GM12865 (cell line): ENCODE measurements around the gene TNS4.

Source experiments
- DNase-seq: peaks from one replicate; pipeline ENCODE4 v3.0.0; 2010; ENCODE audit warnings: low read depth
- H3K4me3 ChIP-seq: 2 replicates; pipeline ENCODE4 v1.5.1; 2011; ENCODE audit warnings: mild to moderate bottlenecking, low read depth, low read length, control low read depth
- TF ChIP-seq, protein P1 (sequence below): IDR thresholded peaks from 2 replicates; pipeline ENCODE4 v1.5.1; 2011; ENCODE audit warnings: low read length, control low read depth, low read depth, inconsistent platforms; ENCODE audit not compliant: insufficient read depth; ENCODE audit errors: missing control alignments

The TNS4 gene

DNA sequence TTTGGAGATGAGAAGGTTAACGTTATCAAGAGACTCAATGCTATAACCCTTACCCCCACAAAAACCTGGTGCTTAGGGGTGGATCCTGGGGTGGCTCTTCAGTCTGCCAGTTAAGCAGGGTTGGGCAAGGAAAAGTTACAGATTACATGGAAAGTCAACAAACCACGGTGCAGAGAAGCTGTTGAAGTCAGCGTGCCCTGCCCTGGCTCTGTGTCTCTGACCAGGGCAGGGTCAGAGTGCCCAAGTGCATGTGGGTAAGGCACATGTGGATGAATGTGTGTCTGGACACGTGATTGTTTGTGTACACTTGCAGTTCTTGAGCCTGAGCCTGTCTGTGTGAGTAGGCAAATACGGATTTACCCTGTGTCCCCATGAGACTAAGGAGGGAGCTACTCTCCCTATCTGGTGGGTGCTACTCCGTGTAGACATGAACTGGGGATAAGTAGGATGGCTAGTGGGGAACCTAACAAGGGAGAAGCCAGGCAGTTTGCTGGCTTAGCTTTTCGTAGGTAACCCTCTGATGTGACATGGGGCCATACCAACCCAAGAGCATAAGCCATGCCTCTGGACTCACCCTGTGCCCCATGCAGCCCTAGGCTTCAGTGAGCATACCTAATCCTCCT, 52.7 kb downstream of the TNS4 start:
- H3K4me3 ChIP-seq = no peak overlapping the region
- no peak for DNase-seq
- TF ChIP-seq, protein P1, sequence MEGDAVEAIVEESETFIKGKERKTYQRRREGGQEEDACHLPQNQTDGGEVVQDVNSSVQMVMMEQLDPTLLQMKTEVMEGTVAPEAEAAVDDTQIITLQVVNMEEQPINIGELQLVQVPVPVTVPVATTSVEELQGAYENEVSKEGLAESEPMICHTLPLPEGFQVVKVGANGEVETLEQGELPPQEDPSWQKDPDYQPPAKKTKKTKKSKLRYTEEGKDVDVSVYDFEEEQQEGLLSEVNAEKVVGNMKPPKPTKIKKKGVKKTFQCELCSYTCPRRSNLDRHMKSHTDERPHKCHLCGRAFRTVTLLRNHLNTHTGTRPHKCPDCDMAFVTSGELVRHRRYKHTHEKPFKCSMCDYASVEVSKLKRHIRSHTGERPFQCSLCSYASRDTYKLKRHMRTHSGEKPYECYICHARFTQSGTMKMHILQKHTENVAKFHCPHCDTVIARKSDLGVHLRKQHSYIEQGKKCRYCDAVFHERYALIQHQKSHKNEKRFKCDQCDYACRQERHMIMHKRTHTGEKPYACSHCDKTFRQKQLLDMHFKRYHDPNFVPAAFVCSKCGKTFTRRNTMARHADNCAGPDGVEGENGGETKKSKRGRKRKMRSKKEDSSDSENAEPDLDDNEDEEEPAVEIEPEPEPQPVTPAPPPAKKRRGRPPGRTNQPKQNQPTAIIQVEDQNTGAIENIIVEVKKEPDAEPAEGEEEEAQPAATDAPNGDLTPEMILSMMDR = no peak

DNA sequence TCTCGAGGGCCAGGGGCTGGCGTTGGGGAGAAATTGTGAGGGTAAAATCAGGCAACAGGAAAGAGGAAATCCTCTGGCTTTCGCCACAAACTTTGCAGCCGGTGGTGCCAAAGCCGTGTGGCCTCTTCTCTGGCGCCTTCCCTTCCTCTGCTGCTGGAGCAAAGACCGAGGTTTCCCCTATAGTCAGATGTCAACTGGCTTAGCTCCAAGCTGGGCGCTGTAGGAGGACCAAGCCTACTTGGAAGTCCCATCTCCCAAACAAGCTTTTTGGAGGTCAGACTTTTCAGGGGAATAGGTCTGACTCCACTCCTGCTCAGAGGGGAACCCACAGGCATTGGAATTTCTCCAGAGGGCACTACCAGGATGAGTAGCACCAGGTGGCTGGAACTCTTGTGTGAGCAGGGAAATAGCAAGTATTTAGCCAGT, 53.2 kb downstream of the TNS4 start:
- no peak for DNase-seq
- no peak overlapping the region for H3K4me3 ChIP-seq

GRCh38 chr17:40447806-40448205, 53.6 kb downstream of the TNS4 start:
- no peak overlapping the region for H3K4me3 ChIP-seq
- TF ChIP-seq, protein P1 = no peak
- no peak for DNase-seq

More for the DNA sequence above, 53.2 kb downstream of the TNS4 start:
- TF ChIP-seq, protein P1 = no peak

GRCh38 chr17:40447148-40447644, 54.2 kb downstream of the TNS4 start:
- TF ChIP-seq, protein P1 = no peak
- no peak overlapping the region for H3K4me3 ChIP-seq
- DNase-seq = no peak

DNA sequence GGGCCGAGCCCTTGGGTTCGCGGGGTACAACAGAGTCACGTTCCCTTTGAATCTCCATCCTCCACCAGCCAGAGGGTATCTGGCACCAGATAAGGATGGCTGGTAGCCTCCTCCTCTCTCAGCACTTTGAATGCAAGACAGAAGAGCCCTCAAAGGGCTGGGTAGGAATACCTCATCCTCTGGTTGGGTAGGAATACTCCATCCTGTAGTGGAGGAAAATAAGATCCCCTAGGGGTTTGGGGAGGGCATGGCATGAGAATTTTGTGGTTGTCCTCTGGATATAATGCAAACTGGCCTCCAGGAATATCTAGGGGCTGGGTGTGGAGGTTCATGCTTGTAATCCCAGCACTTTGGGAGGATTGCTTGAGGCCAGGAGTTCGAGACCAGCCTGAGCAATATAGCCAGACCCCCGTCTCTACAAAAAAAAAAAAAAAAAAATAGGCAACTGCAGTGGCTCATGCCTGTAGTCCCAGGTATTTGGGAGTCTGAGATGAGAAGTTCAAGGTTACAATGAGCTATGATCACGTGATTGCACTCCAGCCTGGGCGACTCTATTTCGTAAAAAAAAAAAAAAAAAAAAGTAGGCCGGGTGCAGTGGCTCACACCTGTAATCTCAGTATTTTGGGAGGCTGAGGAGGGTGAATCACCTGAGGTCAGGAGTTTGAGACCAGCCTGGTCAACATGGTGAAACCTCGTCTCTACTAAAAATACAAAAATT, 55.5 kb downstream of the TNS4 start:
- TF ChIP-seq, protein P1 = no peak
- no peak overlapping the region for H3K4me3 ChIP-seq
- no peak for DNase-seq

GRCh38 chr17:40443988-40444899, 57.2 kb downstream of the TNS4 start:
- peak overlapping the region; percentile 33 for H3K4me3 ChIP-seq

More at GRCh38 chr17:40443988-40444899, 57.2 kb downstream of the TNS4 start:
- no peak for DNase-seq
- TF ChIP-seq, protein P1 = no peak
